ENCODE results near the gene BPIFB6.

DNA sequence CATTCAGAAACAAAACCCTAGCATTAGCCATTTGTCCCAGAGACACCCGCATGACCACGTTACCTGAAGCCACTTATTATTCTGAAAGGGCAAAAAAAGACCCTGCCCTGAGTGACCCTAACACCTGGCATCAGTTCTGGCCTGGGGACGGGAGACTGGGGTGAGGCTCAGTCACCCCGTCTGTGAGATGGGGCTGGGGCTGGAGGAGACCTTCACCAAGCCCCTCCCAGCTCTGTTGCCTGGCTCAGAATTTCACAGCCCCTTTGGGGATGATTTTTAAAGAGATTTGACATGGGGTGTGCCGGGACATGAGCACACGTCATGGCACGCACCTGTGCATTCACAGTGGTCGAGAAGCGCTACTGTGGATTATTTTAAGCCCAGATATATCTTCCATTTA lies 1.4 kb upstream of the BPIFB6 start:
- no peak for TF ChIP-seq EZH2 (IDR thresholded peaks at IDR 0.05; ENCODE audit: low read length, missing control alignments)
- TF ChIP-seq, protein P1, sequence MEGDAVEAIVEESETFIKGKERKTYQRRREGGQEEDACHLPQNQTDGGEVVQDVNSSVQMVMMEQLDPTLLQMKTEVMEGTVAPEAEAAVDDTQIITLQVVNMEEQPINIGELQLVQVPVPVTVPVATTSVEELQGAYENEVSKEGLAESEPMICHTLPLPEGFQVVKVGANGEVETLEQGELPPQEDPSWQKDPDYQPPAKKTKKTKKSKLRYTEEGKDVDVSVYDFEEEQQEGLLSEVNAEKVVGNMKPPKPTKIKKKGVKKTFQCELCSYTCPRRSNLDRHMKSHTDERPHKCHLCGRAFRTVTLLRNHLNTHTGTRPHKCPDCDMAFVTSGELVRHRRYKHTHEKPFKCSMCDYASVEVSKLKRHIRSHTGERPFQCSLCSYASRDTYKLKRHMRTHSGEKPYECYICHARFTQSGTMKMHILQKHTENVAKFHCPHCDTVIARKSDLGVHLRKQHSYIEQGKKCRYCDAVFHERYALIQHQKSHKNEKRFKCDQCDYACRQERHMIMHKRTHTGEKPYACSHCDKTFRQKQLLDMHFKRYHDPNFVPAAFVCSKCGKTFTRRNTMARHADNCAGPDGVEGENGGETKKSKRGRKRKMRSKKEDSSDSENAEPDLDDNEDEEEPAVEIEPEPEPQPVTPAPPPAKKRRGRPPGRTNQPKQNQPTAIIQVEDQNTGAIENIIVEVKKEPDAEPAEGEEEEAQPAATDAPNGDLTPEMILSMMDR (conservative IDR thresholded peaks at IDR 0.05 in 1 of 2, IDR thresholded peaks at IDR 0.05 in 1 of 2; ENCODE audit: low read depth in 1 of 2, low read length in 2 of 2): no peak

Data from fibroblast of lung (primary cell).